ENCODE data around the gene TEX264.

DNA sequence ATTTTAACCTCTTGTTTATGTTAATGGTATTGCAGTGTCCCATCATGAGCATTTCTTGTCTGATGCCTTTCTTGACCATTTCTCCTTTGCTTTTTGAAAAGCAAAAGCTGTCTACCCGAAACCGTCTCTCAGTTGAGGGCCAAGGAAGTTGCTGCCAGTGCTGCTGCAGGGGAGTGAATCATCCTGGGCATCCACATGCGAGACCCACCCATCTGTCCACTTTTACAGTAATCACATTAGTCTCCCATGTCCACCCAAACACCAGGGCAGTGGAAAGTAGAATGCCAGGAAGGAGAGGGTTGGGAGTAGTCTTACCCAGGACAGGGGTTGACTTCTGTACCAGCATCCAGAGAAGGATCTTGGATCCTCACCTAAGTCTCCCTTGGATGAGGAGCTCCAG is 48.6 kb upstream of the TEX264 start:
- TF ChIP-seq, protein P1, sequence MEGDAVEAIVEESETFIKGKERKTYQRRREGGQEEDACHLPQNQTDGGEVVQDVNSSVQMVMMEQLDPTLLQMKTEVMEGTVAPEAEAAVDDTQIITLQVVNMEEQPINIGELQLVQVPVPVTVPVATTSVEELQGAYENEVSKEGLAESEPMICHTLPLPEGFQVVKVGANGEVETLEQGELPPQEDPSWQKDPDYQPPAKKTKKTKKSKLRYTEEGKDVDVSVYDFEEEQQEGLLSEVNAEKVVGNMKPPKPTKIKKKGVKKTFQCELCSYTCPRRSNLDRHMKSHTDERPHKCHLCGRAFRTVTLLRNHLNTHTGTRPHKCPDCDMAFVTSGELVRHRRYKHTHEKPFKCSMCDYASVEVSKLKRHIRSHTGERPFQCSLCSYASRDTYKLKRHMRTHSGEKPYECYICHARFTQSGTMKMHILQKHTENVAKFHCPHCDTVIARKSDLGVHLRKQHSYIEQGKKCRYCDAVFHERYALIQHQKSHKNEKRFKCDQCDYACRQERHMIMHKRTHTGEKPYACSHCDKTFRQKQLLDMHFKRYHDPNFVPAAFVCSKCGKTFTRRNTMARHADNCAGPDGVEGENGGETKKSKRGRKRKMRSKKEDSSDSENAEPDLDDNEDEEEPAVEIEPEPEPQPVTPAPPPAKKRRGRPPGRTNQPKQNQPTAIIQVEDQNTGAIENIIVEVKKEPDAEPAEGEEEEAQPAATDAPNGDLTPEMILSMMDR (IDR thresholded peaks at IDR 0.05; ENCODE audit: insufficient read depth, low read depth, low read length): no peak
- no peak for TF ChIP-seq EZH2 (IDR thresholded peaks at IDR 0.05; ENCODE audit: insufficient read depth, low read length)
